Loucy (cell line): ENCODE results near the gene IFNAR2.

Source experiments
- H2AFZ ChIP-seq: fragments of 200-600 bp; sonication (generic); 2 replicates; pipeline ENCODE4 v1.6.0; 2016; ENCODE audit warnings: antibody characterized with exemption, mild to moderate bottlenecking, low read length, moderate library complexity
- H3F3A ChIP-seq: fragments of 200-600 bp; 2 replicates; pipeline ENCODE4 v1.6.0; 2016; ENCODE audit warnings: antibody characterized with exemption, low read depth, mild to moderate bottlenecking
- H3K27me3 ChIP-seq: fragments of 200-600 bp; sonication (generic); 2 replicates; pipeline ENCODE4 v1.6.1; 2014; ENCODE audit warnings: low read length, mild to moderate bottlenecking; ENCODE audit not compliant: insufficient read depth, poor library complexity, severe bottlenecking
- H3K36me3 ChIP-seq: fragments of 200-600 bp; sonication (generic); 2 replicates; pipeline ENCODE4 v1.6.1; 2016; ENCODE audit warnings: low read length; ENCODE audit not compliant: insufficient read depth
- H3K4me1 ChIP-seq: fragments of 200-600 bp; sonication (generic); 2 replicates; pipeline ENCODE4 v1.5.1; 2014; ENCODE audit warnings: low read length, mild to moderate bottlenecking; ENCODE audit not compliant: insufficient read depth, poor library complexity, severe bottlenecking
- H3K4me2 ChIP-seq: fragments of 200-600 bp; sonication (generic); 2 replicates; pipeline ENCODE4 v1.6.0; 2014; ENCODE audit warnings: antibody characterized with exemption, low read length, low read depth, mild to moderate bottlenecking; ENCODE audit not compliant: poor library complexity, severe bottlenecking
- H3K4me3 ChIP-seq: fragments of 200-600 bp; sonication (generic); 2 replicates; pipeline ENCODE4 v1.5.1; 2014; ENCODE audit warnings: low read length, mild to moderate bottlenecking, mixed read lengths; ENCODE audit not compliant: poor library complexity, severe bottlenecking
- H3K79me2 ChIP-seq: fragments of 200-600 bp; sonication (generic); 2 replicates; pipeline ENCODE4 v1.6.1; 2014; ENCODE audit warnings: low read length; ENCODE audit not compliant: insufficient read depth
- H3K9ac ChIP-seq: fragments of 200-600 bp; sonication (generic); 2 replicates; pipeline ENCODE4 v1.6.0; 2014; ENCODE audit warnings: mild to moderate bottlenecking, low read depth, low read length, moderate library complexity; ENCODE audit not compliant: poor library complexity, severe bottlenecking
- H3K9me2 ChIP-seq: fragments of 200-600 bp; sonication (generic); replicated peaks from 2 replicates; pipeline ENCODE4 v1.6.1; 2016; ENCODE audit warnings: low read depth, low read length, mixed read lengths
- H3K9me3 ChIP-seq: fragments of 200-600 bp; sonication (generic); 2 replicates; pipeline ENCODE4 v1.6.1; 2014; ENCODE audit warnings: mild to moderate bottlenecking, antibody characterized with exemption, low read length, low read depth; ENCODE audit not compliant: insufficient read depth
- H4K20me1 ChIP-seq: fragments of 200-600 bp; sonication (generic); 2 replicates; pipeline ENCODE4 v1.6.0; 2014; ENCODE audit warnings: antibody characterized with exemption, low read length, mild to moderate bottlenecking; ENCODE audit not compliant: insufficient read depth, poor library complexity, severe bottlenecking
- EZH2phosphoT487 ChIP-seq: fragments of 200-600 bp; IDR thresholded peaks from 2 replicates; pipeline ENCODE4 v1.6.1; 2018; ENCODE audit warnings: antibody characterized with exemption, mild to moderate bottlenecking, moderate library complexity, borderline replicate concordance
- TF ChIP-seq, protein P1 (sequence below): fragments of 200-600 bp; sonication (generic); conservative IDR thresholded peaks from 2 replicates; pipeline ENCODE4 v1.5.1; 2014; ENCODE audit warnings: mild to moderate bottlenecking, antibody characterized with exemption, low read length

IFNAR2 gene

DNA sequence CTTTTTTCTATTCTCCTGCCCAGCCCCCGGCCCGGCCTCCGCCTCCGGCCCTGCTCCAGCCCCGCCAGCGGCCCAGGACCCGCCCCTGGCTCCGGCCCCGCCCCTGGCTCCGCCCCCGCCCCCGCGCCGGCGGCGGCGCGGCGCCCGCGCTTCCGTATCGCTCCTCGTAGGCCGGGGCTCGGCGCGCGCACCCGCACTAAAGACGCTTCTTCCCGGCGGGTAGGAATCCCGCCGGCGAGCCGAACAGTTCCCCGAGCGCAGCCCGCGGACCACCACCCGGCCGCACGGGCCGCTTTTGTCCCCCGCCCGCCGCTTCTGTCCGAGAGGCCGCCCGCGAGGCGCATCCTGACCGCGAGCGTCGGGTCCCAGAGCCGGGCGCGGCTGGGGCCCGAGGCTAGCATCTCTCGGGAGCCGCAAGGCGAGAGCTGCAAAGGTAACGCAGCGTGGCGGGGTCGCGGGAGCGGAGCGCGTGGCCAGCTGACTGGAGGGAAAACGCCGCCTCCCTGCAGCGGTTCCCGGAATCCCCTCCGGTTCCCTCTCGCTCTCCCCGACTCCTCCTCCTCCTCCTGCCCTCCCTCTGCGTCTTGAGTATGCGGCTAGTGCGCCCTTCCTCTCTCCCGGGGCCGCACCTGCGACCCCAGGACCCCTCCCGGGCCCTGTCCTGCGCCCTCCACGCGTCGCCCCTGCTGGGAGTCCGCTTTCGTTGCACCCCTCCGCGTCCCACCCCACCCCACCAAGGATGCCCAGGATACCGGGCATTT is at the start of gene IFNAR2:
IFNAR2 (plus strand) TSS at position 155 of the 761 bp plus-strand sequence. CDS start 11,985 bp downstream, outside the sequence.
- H3K4me1 ChIP-seq: peaks cover 44% of the 10 kb centered on the region
- H3K9ac ChIP-seq: peak within 1 kb of the TSS; percentile 97

DNA sequence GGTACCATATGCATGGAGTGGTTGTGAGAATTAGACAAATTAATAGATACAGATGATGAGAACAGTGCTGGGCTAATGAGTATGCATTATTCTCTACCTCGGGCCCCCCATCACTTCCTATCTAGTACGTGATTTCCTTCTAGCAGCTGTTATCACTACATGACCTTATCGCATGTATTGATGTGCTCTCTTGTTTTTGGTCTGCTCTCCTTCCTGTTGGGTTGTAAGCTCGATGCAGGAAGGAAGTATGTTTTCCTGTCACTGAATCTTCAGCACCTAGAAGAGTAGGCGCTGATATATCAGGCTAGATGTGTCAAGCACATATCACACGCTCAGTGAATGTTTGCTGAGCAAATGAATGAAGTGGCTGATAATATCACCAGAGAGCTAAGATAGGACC is 43.9 kb upstream of the IFNAR2 start:
- Histone ChIP-seq H3F3A (no peaks in the 10 kb centered on the region), H3K4me1 (peaks cover 21% of the 10 kb centered on the region), H3K9me3 (no peaks in the 10 kb centered on the region), H3K4me3 (peak overlapping the region; percentile 47), H3K9ac (no peak overlapping the region), H3K4me2 (peak overlapping the region; percentile 61), H3K36me3 (no peaks in the 10 kb centered on the region), H3K79me2 (no peaks in the 10 kb centered on the region), H3K9me2 (no peaks in the 10 kb centered on the region), H2AFZ (no peak overlapping the region), H4K20me1 (no peaks in the 10 kb centered on the region), H3K27me3 (no peaks in the 10 kb centered on the region)
- TF ChIP-seq EZH2phosphoT487: no peak
- TF ChIP-seq, protein P1, sequence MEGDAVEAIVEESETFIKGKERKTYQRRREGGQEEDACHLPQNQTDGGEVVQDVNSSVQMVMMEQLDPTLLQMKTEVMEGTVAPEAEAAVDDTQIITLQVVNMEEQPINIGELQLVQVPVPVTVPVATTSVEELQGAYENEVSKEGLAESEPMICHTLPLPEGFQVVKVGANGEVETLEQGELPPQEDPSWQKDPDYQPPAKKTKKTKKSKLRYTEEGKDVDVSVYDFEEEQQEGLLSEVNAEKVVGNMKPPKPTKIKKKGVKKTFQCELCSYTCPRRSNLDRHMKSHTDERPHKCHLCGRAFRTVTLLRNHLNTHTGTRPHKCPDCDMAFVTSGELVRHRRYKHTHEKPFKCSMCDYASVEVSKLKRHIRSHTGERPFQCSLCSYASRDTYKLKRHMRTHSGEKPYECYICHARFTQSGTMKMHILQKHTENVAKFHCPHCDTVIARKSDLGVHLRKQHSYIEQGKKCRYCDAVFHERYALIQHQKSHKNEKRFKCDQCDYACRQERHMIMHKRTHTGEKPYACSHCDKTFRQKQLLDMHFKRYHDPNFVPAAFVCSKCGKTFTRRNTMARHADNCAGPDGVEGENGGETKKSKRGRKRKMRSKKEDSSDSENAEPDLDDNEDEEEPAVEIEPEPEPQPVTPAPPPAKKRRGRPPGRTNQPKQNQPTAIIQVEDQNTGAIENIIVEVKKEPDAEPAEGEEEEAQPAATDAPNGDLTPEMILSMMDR: no peak

More for the DNA sequence above, at the start of gene IFNAR2:
- Histone ChIP-seq H2AFZ (peak within 1 kb of the TSS; percentile 91), H3K9me2 (no peaks in the 10 kb centered on the region), H3K9me3 (no peaks in the 10 kb centered on the region), H3K27me3 (peaks cover 5% of the 10 kb centered on the region), H3K4me3 (peak within 1 kb of the TSS; percentile 95), H3K4me2 (peak within 1 kb of the TSS; percentile 90), H3K79me2 (peaks cover 58% of the 10 kb centered on the region), H4K20me1 (peaks cover 38% of the 10 kb centered on the region), H3F3A (no peaks in the 10 kb centered on the region), H3K36me3 (no peaks in the 10 kb centered on the region; the same call in 1 of the 2 replicates)
- no peak for TF ChIP-seq EZH2phosphoT487
- TF ChIP-seq, protein P1: no peak

GRCh38 chr21:33187276-33187675 is 42.5 kb upstream of the IFNAR2 start:
- Histone ChIP-seq H3K4me3 (no peak overlapping the region), H2AFZ (no peak overlapping the region), H3K4me2 (no peak overlapping the region), H3F3A (no peaks in the 10 kb centered on the region), H4K20me1 (no peaks in the 10 kb centered on the region), H3K4me1 (peaks cover 21% of the 10 kb centered on the region), H3K9me2 (no peaks in the 10 kb centered on the region), H3K36me3 (no peaks in the 10 kb centered on the region), H3K9me3 (no peaks in the 10 kb centered on the region), H3K79me2 (no peaks in the 10 kb centered on the region), H3K9ac (no peak overlapping the region), H3K27me3 (no peaks in the 10 kb centered on the region)
- no peak for TF ChIP-seq EZH2phosphoT487
- TF ChIP-seq, protein P1: no peak
